ENCODE data around the gene DUS1L.

Gene DUS1L

DNA sequence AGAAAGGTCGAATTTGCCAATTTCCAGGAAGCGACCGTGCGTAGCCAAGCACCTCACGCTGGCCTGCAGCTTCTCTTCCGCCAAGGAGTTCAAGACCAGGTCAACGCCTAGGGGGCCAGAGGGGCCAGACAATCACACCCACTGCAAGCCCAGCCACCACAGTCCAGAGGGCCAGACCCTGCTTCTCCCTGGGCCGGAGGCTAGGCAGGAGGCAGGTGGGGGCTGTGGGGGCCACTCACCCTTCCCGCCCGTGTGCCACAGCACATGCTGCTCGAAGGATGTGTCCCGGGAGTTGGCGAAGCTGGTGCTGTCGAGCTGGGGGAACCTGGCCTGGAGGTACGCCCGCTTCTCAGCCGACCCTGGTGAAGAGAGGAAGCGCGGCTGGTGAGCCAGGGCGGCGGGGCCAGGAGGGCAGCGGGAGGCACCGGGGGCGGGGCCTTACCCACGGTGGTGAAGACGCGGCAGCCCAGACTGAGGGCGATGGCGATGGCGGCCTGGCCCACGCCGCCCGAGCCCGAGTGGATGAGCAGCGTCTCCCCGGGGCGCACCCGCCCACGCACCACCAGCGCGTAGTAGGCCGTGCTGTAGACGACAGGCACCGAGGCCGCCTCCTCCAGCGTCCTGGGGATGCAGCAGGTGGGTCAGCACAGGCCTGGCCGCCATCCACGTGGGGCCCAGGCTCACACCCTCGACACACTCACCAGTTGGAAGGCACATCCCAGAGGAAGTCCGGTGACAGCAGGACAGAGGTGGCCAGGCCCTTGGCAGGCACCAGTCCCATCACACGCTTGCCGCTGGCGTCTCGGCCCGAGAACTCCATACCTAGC is 18.1 kb upstream of the DUS1L start (continued):
- TF ChIP-seq, protein P1, sequence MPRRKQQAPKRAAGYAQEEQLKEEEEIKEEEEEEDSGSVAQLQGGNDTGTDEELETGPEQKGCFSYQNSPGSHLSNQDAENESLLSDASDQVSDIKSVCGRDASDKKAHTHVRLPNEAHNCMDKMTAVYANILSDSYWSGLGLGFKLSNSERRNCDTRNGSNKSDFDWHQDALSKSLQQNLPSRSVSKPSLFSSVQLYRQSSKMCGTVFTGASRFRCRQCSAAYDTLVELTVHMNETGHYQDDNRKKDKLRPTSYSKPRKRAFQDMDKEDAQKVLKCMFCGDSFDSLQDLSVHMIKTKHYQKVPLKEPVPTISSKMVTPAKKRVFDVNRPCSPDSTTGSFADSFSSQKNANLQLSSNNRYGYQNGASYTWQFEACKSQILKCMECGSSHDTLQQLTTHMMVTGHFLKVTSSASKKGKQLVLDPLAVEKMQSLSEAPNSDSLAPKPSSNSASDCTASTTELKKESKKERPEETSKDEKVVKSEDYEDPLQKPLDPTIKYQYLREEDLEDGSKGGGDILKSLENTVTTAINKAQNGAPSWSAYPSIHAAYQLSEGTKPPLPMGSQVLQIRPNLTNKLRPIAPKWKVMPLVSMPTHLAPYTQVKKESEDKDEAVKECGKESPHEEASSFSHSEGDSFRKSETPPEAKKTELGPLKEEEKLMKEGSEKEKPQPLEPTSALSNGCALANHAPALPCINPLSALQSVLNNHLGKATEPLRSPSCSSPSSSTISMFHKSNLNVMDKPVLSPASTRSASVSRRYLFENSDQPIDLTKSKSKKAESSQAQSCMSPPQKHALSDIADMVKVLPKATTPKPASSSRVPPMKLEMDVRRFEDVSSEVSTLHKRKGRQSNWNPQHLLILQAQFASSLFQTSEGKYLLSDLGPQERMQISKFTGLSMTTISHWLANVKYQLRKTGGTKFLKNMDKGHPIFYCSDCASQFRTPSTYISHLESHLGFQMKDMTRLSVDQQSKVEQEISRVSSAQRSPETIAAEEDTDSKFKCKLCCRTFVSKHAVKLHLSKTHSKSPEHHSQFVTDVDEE (CRISPR knock-in tag; IDR thresholded peaks at IDR 0.05): no peak
- no peak for TF ChIP-seq PPARA (CRISPR knock-in tag; IDR thresholded peaks at IDR 0.05; ENCODE audit: borderline replicate concordance)
- TF ChIP-seq, protein P2, sequence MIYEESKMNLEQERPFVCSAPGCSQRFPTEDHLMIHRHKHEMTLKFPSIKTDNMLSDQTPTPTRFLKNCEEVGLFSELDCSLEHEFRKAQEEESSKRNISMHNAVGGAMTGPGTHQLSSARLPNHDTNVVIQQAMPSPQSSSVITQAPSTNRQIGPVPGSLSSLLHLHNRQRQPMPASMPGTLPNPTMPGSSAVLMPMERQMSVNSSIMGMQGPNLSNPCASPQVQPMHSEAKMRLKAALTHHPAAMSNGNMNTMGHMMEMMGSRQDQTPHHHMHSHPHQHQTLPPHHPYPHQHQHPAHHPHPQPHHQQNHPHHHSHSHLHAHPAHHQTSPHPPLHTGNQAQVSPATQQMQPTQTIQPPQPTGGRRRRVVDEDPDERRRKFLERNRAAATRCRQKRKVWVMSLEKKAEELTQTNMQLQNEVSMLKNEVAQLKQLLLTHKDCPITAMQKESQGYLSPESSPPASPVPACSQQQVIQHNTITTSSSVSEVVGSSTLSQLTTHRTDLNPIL (CRISPR knock-in tag; IDR thresholded peaks at IDR 0.05; ENCODE audit: low read depth): no peak

DNA sequence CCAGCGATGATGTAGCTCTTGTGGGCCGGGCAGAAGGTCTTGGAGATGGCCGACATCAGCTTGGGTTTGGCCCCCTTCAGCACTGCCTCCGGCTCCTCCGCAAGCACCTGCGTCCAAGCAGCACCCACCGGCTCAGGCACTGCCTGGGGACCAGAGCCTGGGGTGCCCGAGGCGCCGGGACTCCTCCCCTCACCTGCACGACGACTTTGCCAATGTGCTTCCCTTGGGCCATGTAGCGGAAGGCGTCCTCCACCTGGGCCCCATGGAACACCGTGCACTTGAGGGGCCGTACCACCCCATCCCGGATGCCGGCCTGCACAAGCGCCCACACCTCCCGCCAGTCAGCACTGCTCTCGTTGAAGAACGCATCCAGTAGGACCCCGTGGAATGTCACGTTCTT is 17.4 kb upstream of the DUS1L start:
- ATAC-seq: no peak

More for the DNA sequence above, 17.4 kb upstream of the DUS1L start:
- TF ChIP-seq ZNF565 (CRISPR knock-in tag; conservative IDR thresholded peaks at IDR 0.05; ENCODE audit: low read depth): no peak
- TF ChIP-seq SNAI2 (CRISPR knock-in tag; IDR thresholded peaks at IDR 0.05): no peak
- no peak for TF ChIP-seq ZFP3 (CRISPR knock-in tag; IDR thresholded peaks at IDR 0.05)
- TF ChIP-seq ISL1 (CRISPR knock-in tag; IDR thresholded peaks at IDR 0.05): no peak
- TF ChIP-seq, protein P3, sequence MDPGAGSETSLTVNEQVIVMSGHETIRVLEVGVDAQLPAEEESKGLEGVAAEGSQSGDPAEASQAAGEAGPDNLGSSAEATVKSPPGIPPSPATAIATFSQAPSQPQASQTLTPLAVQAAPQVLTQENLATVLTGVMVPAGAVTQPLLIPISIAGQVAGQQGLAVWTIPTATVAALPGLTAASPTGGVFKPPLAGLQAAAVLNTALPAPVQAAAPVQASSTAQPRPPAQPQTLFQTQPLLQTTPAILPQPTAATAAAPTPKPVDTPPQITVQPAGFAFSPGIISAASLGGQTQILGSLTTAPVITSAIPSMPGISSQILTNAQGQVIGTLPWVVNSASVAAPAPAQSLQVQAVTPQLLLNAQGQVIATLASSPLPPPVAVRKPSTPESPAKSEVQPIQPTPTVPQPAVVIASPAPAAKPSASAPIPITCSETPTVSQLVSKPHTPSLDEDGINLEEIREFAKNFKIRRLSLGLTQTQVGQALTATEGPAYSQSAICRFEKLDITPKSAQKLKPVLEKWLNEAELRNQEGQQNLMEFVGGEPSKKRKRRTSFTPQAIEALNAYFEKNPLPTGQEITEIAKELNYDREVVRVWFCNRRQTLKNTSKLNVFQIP (CRISPR knock-in tag; IDR thresholded peaks at IDR 0.05; ENCODE audit: borderline replicate concordance, low read depth): no peak
- TF ChIP-seq RARB (CRISPR knock-in tag; IDR thresholded peaks at IDR 0.05): no peak
- TF ChIP-seq, protein P4, sequence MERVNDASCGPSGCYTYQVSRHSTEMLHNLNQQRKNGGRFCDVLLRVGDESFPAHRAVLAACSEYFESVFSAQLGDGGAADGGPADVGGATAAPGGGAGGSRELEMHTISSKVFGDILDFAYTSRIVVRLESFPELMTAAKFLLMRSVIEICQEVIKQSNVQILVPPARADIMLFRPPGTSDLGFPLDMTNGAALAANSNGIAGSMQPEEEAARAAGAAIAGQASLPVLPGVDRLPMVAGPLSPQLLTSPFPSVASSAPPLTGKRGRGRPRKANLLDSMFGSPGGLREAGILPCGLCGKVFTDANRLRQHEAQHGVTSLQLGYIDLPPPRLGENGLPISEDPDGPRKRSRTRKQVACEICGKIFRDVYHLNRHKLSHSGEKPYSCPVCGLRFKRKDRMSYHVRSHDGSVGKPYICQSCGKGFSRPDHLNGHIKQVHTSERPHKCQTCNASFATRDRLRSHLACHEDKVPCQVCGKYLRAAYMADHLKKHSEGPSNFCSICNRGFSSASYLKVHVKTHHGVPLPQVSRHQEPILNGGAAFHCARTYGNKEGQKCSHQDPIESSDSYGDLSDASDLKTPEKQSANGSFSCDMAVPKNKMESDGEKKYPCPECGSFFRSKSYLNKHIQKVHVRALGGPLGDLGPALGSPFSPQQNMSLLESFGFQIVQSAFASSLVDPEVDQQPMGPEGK (CRISPR knock-in tag; IDR thresholded peaks at IDR 0.05; ENCODE audit: borderline replicate concordance): no peak
- TF ChIP-seq, protein P2 (CRISPR knock-in tag; IDR thresholded peaks at IDR 0.05; ENCODE audit: low read depth): no peak
- TF ChIP-seq ZC3H10 (CRISPR knock-in tag; IDR thresholded peaks at IDR 0.05): no peak
- no peak for TF ChIP-seq ARNTL (CRISPR knock-in tag; IDR thresholded peaks at IDR 0.05; ENCODE audit: borderline replicate concordance, low read depth)
- TF ChIP-seq, protein P1 (CRISPR knock-in tag; IDR thresholded peaks at IDR 0.05): no peak
- TF ChIP-seq ZFP30 (CRISPR knock-in tag; IDR thresholded peaks at IDR 0.05): no peak
- no peak for TF ChIP-seq OSR1 (CRISPR knock-in tag; IDR thresholded peaks at IDR 0.05)
- TF ChIP-seq BACH2 (CRISPR knock-in tag; IDR thresholded peaks at IDR 0.05; ENCODE audit: borderline replicate concordance): no peak
- no peak for TF ChIP-seq ZNF70 (CRISPR knock-in tag; IDR thresholded peaks at IDR 0.05)
- TF ChIP-seq TOX (CRISPR knock-in tag; IDR thresholded peaks at IDR 0.05; ENCODE audit: borderline replicate concordance): no peak
- no peak for TF ChIP-seq PPARA (CRISPR knock-in tag; IDR thresholded peaks at IDR 0.05; ENCODE audit: borderline replicate concordance)
- no peak for TF ChIP-seq CSDC2 (CRISPR knock-in tag; IDR thresholded peaks at IDR 0.05)
- TF ChIP-seq ESRRG (CRISPR knock-in tag; IDR thresholded peaks at IDR 0.05): no peak
